GM12874 (cell line): ENCODE results near the gene PDCD5.
A peak's percentile ranks its signal among the peaks of the same experiment; 100 is the strongest.

ENCODE experiments used
- TF ChIP-seq, protein P1 (sequence below): IDR thresholded peaks from 2 replicates; pipeline ENCODE4 v1.5.1; 2011; ENCODE audit warnings: low read depth, mild to moderate bottlenecking, control low read depth, low read length, moderate library complexity; ENCODE audit not compliant: insufficient read depth

Gene PDCD5

DNA sequence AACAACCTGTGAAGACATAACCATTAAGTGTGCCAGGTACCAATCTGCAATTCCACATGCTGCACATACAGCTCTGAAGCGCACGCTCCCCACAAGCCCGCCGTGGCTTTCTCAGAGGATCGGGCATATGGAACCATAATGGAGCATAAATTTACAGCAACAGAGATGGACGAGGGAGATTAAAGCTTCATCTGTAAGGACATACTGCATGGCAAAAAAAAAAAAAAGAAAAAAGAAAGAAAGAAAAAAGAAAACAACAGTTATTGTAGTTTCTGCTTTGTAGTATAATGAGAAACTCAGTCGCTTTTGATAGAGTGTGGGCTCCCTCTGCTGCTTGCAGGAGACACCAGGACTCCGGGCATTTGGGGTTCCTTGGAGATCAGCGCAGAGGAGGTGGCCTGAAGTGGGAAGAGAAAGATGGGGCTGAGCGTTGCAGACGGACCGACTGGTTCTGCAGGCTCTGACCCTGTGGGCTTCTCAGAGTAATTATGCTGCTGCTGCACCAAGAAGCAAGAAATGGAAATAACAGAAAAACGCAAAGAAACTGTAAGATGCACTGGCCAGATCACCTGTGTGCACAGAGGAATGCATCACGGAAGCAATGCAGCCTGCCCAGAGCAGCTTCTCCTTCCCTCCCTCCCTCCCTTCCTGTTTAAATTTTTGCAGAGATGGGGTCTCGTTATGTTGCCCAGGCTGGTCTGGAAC lies 10.8 kb upstream of the PDCD5 start:
- TF ChIP-seq, protein P1, sequence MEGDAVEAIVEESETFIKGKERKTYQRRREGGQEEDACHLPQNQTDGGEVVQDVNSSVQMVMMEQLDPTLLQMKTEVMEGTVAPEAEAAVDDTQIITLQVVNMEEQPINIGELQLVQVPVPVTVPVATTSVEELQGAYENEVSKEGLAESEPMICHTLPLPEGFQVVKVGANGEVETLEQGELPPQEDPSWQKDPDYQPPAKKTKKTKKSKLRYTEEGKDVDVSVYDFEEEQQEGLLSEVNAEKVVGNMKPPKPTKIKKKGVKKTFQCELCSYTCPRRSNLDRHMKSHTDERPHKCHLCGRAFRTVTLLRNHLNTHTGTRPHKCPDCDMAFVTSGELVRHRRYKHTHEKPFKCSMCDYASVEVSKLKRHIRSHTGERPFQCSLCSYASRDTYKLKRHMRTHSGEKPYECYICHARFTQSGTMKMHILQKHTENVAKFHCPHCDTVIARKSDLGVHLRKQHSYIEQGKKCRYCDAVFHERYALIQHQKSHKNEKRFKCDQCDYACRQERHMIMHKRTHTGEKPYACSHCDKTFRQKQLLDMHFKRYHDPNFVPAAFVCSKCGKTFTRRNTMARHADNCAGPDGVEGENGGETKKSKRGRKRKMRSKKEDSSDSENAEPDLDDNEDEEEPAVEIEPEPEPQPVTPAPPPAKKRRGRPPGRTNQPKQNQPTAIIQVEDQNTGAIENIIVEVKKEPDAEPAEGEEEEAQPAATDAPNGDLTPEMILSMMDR = peak; percentile 48; the same call in 1 of the 2 replicates

DNA sequence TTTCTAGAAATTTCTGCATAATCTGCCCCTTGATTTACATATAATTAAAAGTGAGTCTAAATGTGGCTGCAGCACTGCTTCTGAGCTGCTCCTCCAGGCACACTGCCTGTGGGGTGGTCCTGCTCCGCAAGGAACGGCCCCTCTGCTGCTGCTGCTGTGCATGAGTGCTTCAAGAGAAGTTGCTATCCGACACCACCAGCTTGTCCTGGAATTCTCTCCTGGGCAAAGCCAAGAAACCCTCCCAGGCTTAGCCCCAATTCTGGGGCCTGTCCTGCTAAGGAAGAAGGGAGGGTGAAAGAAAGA lies 7.5 kb upstream of the PDCD5 start:
- TF ChIP-seq, protein P1 = no peak

DNA sequence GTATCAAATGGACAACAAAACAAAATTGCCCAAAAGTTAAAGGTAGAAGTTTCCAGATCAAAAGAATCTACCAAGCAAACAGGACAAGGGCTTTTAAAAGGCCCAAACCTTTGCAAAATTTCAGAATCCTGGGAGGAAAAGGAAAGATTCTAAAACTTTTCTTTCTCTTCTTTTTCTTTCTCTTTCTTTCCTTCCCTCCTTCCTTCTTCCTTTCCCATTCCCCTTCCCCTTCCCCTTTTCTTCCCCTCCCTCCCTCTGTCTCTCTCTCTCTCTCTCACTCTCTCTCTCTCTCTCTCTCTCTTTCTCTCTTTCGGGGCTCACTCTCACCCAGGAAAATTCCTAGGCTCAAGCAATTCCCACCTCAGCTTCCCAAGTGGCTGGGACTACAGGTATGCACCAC lies 4.2 kb upstream of the PDCD5 start:
- TF ChIP-seq, protein P1 = no peak

DNA sequence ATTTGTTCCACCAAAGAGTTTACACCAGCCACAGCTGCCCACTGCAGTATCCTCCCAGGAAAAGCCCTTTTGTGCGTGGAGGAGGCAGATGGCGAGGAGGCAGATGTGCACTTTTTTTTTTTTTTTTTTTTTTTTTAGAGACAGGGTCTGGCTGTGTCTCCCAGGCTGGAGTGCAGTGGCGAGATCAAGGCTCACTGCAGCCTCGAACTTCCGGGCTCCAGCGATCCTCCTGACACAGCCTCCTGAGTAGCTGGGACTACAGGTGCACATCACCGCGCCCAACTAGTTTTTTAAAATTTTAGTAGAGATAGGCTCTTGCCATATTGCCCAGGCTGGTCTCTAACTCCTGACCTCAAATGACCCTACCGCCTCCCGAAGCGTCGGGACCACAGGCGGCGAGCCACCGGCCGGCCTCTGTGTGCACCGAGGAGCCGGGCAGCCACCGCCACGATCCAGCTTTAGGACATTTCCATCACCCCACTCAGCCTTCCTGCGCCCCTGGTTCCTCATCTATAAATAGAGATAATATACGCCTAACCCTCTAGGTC lies 563 bp upstream of the PDCD5 start:
- TF ChIP-seq, protein P1 = no peak

DNA sequence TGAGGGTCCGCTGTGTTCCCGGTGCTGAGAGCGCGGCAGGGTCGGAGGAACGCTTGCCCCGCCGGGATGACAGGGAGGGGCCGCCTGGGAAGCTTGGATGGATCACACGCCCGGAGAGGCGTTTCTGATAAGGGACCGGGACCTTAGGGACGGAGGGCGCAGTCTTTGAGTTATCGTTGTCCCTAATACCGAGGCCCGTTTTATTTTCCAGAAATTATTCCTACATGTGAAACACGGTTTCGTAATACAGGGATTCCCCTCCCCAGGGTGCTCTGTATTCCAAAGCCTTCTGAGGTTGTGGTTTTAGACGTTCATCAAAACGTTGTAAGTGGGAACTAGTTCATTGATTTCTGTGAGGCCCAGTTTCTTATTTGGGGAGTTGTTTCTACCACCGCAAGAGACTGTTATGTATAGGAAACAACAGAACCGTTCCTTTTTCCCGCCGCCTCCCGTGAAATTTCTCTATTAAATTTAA lies 752 bp downstream of the PDCD5 start:
- TF ChIP-seq, protein P1 = no peak

DNA sequence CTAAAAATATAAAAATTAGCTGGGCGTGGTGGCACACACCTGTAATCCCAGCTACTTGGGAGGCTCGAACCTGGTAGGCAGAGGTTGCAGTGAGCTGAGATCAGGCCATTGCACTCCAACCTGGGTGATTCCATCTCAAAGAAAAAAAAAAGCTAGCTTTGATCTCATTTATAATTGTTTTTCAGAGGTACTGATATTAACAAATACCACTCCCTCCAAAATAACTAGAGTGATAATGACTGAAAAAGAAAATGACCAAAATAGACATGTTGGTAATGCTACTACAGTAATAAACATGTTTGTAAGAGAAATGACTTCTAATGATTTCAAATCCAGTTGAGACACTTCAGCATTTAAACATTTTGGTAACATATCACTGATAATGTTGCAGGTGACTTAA lies 13.0 kb downstream of the PDCD5 start:
- TF ChIP-seq, protein P1 = no peak

DNA sequence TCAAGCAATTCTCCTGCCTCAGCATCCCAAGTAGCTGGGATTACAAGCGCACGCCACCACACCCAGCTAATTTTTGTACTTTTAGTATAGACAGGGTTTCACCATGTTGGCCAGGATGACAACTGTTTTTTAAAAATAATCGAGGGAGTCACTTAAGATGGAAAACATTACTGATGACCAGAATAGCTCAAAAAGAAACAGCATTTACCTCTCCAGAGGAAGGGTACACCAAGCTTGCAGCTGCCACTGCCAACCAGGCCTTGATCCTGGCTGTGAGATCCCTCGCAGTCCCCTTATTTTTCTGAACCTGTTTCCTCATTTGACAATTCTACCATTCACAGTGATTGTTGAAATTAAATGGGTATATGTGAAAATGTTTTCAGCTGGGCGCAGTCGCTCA lies 14.5 kb downstream of the PDCD5 start:
- TF ChIP-seq, protein P1 = no peak
